ENCODE measurements around the gene TRAF3IP1. TPM values are rescaled to one million over a fixed set of nuclear protein-coding genes. Genes with fewer than 3 reads are reported as not detected.
A peak's percentile ranks its signal among the peaks of the same experiment; 100 is the strongest.
"Not testable (repeated sequence)": the region's sequence is repeated elsewhere in the genome, so short reads cannot be mapped to it uniquely, and the experiment has no call there.

Gene TRAF3IP1
- total RNA-seq, 1 experiment from 2014 or later = 18.6 TPM

DNA sequence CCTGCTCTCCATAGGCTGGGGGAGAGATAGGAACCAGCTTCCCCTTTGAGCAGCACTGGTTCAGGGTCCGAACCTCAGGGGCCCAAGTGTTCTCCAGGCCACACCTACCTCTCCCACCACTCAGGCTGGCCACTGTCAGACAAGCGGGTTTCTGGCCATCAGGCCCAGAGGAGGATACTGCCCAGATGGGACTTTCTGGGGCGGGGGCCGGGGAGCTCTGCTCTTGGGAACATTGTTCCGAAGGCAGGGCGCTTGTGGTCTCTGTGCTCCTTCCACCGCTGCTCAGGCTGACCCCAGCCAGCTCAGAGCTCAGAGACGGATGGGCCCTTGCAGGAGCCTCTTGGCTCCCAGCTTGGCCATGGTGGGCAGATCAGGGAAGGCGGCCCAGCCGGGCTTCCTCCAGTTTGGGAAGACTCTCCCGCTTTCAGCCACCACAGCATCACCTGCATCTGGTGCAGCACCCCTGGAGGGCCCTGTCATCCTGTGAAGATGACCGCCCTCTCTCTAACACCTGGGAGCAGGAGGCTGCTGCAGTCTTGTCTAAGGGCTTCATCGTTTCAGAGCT is 5.2 kb upstream of the TRAF3IP1 start:
- no TSS peak for BruUV-seq (replicated peaks)
- H3K36me3 Mint-ChIP-seq (ENCODE audit: insufficient read depth, unreplicated experiment) = peaks cover 5% of the 10 kb centered on the region
- CTCF ChIA-PET = no interaction called here
- no peaks in the 10 kb centered on the region for H3K27me3 Mint-ChIP-seq (ENCODE audit: unreplicated experiment)
- intact Hi-C loops (cut with micrococcal nuclease; ENCODE audit: unreplicated experiment) = no loop called here
- TF ChIP-seq, protein P1, sequence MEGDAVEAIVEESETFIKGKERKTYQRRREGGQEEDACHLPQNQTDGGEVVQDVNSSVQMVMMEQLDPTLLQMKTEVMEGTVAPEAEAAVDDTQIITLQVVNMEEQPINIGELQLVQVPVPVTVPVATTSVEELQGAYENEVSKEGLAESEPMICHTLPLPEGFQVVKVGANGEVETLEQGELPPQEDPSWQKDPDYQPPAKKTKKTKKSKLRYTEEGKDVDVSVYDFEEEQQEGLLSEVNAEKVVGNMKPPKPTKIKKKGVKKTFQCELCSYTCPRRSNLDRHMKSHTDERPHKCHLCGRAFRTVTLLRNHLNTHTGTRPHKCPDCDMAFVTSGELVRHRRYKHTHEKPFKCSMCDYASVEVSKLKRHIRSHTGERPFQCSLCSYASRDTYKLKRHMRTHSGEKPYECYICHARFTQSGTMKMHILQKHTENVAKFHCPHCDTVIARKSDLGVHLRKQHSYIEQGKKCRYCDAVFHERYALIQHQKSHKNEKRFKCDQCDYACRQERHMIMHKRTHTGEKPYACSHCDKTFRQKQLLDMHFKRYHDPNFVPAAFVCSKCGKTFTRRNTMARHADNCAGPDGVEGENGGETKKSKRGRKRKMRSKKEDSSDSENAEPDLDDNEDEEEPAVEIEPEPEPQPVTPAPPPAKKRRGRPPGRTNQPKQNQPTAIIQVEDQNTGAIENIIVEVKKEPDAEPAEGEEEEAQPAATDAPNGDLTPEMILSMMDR (IDR thresholded peaks at IDR 0.05; ENCODE audit: unreplicated experiment) = no peak
- H3K9me3 Mint-ChIP-seq (ENCODE audit: low read depth, unreplicated experiment) = no peaks in the 10 kb centered on the region
- no peak overlapping the region for H3K27ac Mint-ChIP-seq (ENCODE audit: unreplicated experiment)
- H3K4me1 Mint-ChIP-seq (ENCODE audit: low read depth, unreplicated experiment) = no peaks in the 10 kb centered on the region
- no peak overlapping the region for H3K4me3 Mint-ChIP-seq (ENCODE audit: low read depth, unreplicated experiment)
- no peak for DNase-seq

DNA sequence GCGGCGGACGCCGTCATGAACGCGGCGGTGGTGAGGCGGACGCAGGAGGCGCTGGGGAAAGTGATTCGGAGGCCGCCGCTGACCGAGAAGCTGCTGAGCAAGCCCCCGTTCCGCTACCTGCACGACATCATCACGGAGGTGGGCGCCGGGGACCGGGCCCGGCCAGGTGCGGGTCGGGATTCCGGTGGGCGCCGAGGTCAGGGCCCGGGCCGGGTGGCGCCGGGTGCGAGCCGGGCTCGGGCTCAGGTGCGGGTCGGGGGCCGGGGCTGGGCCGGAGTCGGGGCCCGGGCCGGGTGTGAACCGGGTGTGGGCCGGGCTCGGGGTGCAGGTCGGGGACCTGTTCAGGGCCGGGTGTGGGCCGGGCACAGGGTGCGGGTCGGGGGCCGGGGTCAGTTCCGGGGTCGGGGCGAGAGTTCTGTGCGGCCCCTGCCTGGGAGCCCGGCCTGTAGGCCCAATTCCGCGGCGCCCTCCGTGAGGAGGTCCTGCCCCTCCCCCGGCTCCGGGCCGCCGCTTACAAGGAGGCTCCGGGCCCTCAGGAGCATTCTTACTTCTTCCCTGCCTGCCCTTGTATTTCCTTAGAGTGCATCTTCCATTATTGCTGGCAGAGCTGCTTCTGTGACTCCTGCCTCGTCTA is 447 bp downstream of the TRAF3IP1 start:
- CTCF ChIA-PET = no interaction called here
- Mint-ChIP-seq H3K36me3 (ENCODE audit: insufficient read depth, unreplicated experiment) (peaks cover 19% of the 10 kb centered on the region), H3K27me3 (ENCODE audit: unreplicated experiment) (no peaks in the 10 kb centered on the region), H3K9me3 (ENCODE audit: low read depth, unreplicated experiment) (no peaks in the 10 kb centered on the region), H3K27ac (ENCODE audit: unreplicated experiment) (peak overlapping the region; percentile 85), H3K4me3 (ENCODE audit: low read depth, unreplicated experiment) (peak overlapping the region; percentile 72), H3K4me1 (ENCODE audit: low read depth, unreplicated experiment) (peaks cover 9% of the 10 kb centered on the region)
- TF ChIP-seq, protein P1 (IDR thresholded peaks at IDR 0.05; ENCODE audit: unreplicated experiment) = no peak
- no peak for DNase-seq
- no TSS peak for BruUV-seq (replicated peaks)
- intact Hi-C loops (cut with micrococcal nuclease; ENCODE audit: unreplicated experiment) = loop anchor here (5.0 kb wide), 1 partner anchor 33 kb away; the partner anchor contains the start of gene PER2

DNA sequence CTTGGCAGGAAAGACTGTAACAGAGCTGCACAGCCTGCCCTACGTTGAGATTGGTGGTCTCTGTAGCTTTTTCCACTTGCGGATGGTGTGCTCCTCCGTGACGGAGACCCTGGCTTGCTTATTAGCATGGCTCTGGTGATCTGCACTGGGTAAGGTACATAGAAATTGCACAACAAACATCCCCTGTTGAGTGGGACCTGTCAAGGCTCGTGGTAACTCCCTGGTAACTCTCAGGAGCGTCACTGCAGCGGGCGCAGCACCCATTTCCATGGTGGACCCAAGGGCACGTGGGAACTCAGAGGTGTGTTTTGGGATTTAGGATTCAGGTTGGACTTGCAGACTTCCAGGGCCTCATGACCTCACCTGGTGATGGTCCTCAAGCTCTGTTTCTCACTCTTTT is 1.1 kb downstream of the TRAF3IP1 start:
- H3K27ac Mint-ChIP-seq (ENCODE audit: unreplicated experiment) = peak overlapping the region; percentile 85

DNA sequence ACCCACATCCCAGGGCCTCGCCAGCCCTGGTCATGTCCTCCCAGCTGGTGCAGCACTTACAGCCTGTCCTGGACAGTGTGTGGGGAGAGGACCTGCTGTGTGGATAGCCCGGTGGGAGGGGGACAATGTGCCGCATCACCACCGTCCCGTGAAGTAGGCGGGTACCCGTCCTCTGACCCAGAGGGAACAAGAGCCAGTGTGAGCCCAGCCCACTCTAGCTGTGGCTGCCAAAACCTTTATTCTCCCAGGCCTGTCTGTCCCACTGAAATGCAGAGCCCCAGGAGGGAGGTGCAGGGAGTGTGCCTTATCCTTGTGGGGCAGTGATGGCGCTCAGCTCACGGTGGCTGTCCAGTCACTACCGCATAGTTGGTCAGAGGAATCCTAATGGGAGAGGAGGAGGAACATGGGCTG is 1.7 kb downstream of the TRAF3IP1 start:
- Mint-ChIP-seq H3K4me1 (ENCODE audit: low read depth, unreplicated experiment) (peaks cover 9% of the 10 kb centered on the region), H3K4me3 (ENCODE audit: low read depth, unreplicated experiment) (peak overlapping the region; percentile 72), H3K27ac (ENCODE audit: unreplicated experiment) (no peak overlapping the region), H3K27me3 (ENCODE audit: unreplicated experiment) (no peaks in the 10 kb centered on the region), H3K9me3 (ENCODE audit: low read depth, unreplicated experiment) (no peaks in the 10 kb centered on the region), H3K36me3 (ENCODE audit: insufficient read depth, unreplicated experiment) (peaks cover 19% of the 10 kb centered on the region)
- TF ChIP-seq, protein P1 (IDR thresholded peaks at IDR 0.05; ENCODE audit: unreplicated experiment) = no peak
- no peak for DNase-seq
- BruUV-seq (replicated peaks) = no TSS peak
- CTCF ChIA-PET = no interaction called here
- intact Hi-C loops (cut with micrococcal nuclease; ENCODE audit: unreplicated experiment) = loop anchor here (5.0 kb wide), 1 partner anchor 35 kb away; the partner anchor contains the start of gene PER2

More for the DNA sequence above, 1.1 kb downstream of the TRAF3IP1 start:
- H3K9me3 Mint-ChIP-seq (ENCODE audit: low read depth, unreplicated experiment) = no peaks in the 10 kb centered on the region
- intact Hi-C loops (cut with micrococcal nuclease; ENCODE audit: unreplicated experiment) = loop anchor here (5.0 kb wide), 1 partner anchor 34 kb away; the partner anchor contains the start of gene PER2
- H3K36me3 Mint-ChIP-seq (ENCODE audit: insufficient read depth, unreplicated experiment) = peaks cover 19% of the 10 kb centered on the region
- CTCF ChIA-PET = no interaction called here
- H3K4me3 Mint-ChIP-seq (ENCODE audit: low read depth, unreplicated experiment) = peak overlapping the region; percentile 72
- TF ChIP-seq, protein P1 (IDR thresholded peaks at IDR 0.05; ENCODE audit: unreplicated experiment) = no peak
- DNase-seq = no peak
- H3K4me1 Mint-ChIP-seq (ENCODE audit: low read depth, unreplicated experiment) = peaks cover 9% of the 10 kb centered on the region
- H3K27me3 Mint-ChIP-seq (ENCODE audit: unreplicated experiment) = no peaks in the 10 kb centered on the region
- no TSS peak for BruUV-seq (replicated peaks)

- H3K4me1 Mint-ChIP-seq (ENCODE audit: low read depth, unreplicated experiment); BruUV-seq (replicated peaks); H3K27ac Mint-ChIP-seq (ENCODE audit: unreplicated experiment); DNase-seq; CTCF ChIA-PET; H3K9me3 Mint-ChIP-seq (ENCODE audit: low read depth, unreplicated experiment); H3K4me3 Mint-ChIP-seq (ENCODE audit: low read depth, unreplicated experiment); H3K27me3 Mint-ChIP-seq (ENCODE audit: unreplicated experiment): not testable (repeated sequence)
- intact Hi-C loops (cut with micrococcal nuclease; ENCODE audit: unreplicated experiment) = loop anchor here (5.0 kb wide), 1 partner anchor 37 kb away; the partner anchor contains the start of gene PER2
- peaks cover 19% of the 10 kb centered on the region for H3K36me3 Mint-ChIP-seq (ENCODE audit: insufficient read depth, unreplicated experiment)
Measured at GRCh38 chr2:238324248-238324647, 3.9 kb downstream of the TRAF3IP1 start.

Data from Calu3 (cell line).